A549 (cell line): ENCODE measurements around the gene MRPL47.

ENCODE experiments used
- ATOH8 ChIP-seq: fragments of 250-450 bp; sonication (Bioruptor Pico); IDR thresholded peaks from 2 replicates; pipeline ENCODE4 v1.5.0; 2020; ENCODE audit warnings: low read depth, mild to moderate bottlenecking, moderate library complexity
- CHD2 ChIP-seq: fragments of 150-350 bp; IDR thresholded peaks from 2 replicates; pipeline ENCODE4 v1.6.1; 2014; ENCODE audit warnings: low read length; ENCODE audit not compliant: partially characterized antibody
- CHD4 ChIP-seq: fragments of 200-600 bp; sonication (generic); IDR thresholded peaks from 2 replicates; pipeline ENCODE4 v1.6.1; 2016; ENCODE audit warnings: antibody characterized with exemption, mild to moderate bottlenecking, borderline replicate concordance
- EP300 ChIP-seq, 2 experiments: fragments of >200 bp; sonication (Bioruptor Twin); formaldehyde crosslinking; IDR thresholded peaks; 2 replicates in 1 of 2; 3 replicates in 1 of 2; pipeline ENCODE4 v1.6.1; 2016 to 2017
- ESRRA ChIP-seq: fragments of 150-350 bp; IDR thresholded peaks from 2 replicates; pipeline ENCODE4 v1.6.1; 2014; ENCODE audit warnings: mild to moderate bottlenecking, low read length, borderline replicate concordance
- HES2 ChIP-seq: fragments of >200 bp; sonication (Bioruptor Twin); formaldehyde crosslinking; IDR thresholded peaks from 2 replicates; pipeline ENCODE4 v1.6.1; 2016
- MAX ChIP-seq: IDR thresholded peaks from 2 replicates; pipeline ENCODE4 v1.6.1; 2012
- MAZ ChIP-seq: fragments of 150-350 bp; IDR thresholded peaks from 2 replicates; pipeline ENCODE4 v1.6.1; 2014; ENCODE audit warnings: antibody characterized with exemption, low read depth, low read length, borderline replicate concordance
- POLR2A ChIP-seq: IDR thresholded peaks from 2 replicates; pipeline ENCODE4 v1.6.1; 2012; ENCODE audit warnings: mild to moderate bottlenecking, low read length
- POLR2AphosphoS2 ChIP-seq: conservative IDR thresholded peaks from 2 replicates; pipeline ENCODE4 v1.6.1; 2012; ENCODE audit warnings: low read length, improper control_type of control experiment, inconsistent platforms
- RAD21 ChIP-seq, 2 experiments: fragments of >200 bp in 1 of 2; sonication (Bioruptor Twin) in 1 of 2; formaldehyde crosslinking in 1 of 2; IDR thresholded peaks in 1 of 2; conservative IDR thresholded peaks in 1 of 2; 2 replicates in 1 of 2; 3 replicates in 1 of 2; pipeline ENCODE4 v1.6.1; 2012 to 2018; ENCODE audit warnings: inconsistent platforms in 1 of 2
- RCOR1 ChIP-seq: fragments of 150-350 bp; IDR thresholded peaks from 2 replicates; pipeline ENCODE4 v1.6.1; 2014; ENCODE audit warnings: antibody characterized with exemption, low read length, low read depth
- REST ChIP-seq: fragments of 200-600 bp; sonication (generic); IDR thresholded peaks from 2 replicates; pipeline ENCODE4 v1.6.1; 2016; ENCODE audit warnings: antibody characterized with exemption, mild to moderate bottlenecking, moderate library complexity

- TF ChIP-seq MAZ (no peak), MAX (no peak), POLR2A (no peak), HES2 (no peak), CHD4 (no peak), REST (no peak), ESRRA (no peak), EP300 (IDR thresholded peaks at IDR 0.05) (no peak), POLR2AphosphoS2 (no peak), CHD2 (no peak), RAD21 (conservative IDR thresholded peaks at IDR 0.05 in 1 of 2, IDR thresholded peaks at IDR 0.05 in 1 of 2) (no peak), ATOH8 (no peak), RCOR1 (no peak)
Observed at GRCh38 chr3:179589143-179589542, 15.3 kb downstream of the MRPL47 start.
